GM12878 (cell line): ENCODE results near the gene MAX. TPM values are rescaled to one million over a fixed set of nuclear protein-coding genes. Genes with fewer than 3 reads are reported as not detected.

Experiments
- ATF7 ChIP-seq: fragments of 450-650 bp; IDR thresholded peaks from 2 replicates; pipeline ENCODE4 v1.6.1; 2016; ENCODE audit warnings: low read depth, mild to moderate bottlenecking
- ETV6 ChIP-seq, 2 experiments: fragments of 450-650 bp in 1 of 2; IDR thresholded peaks in 1 of 2; conservative IDR thresholded peaks in 1 of 2; 2 replicates each; pipeline ENCODE4 v1.6.1; 2014; ENCODE audit warnings: antibody characterized with exemption in 1 of 2, borderline replicate concordance in 1 of 2, low read depth in 1 of 2, mild to moderate bottlenecking in 1 of 2, moderate library complexity in 1 of 2
- FOXM1 ChIP-seq: IDR thresholded peaks from 2 replicates; pipeline ENCODE4 v1.6.1; 2012; ENCODE audit warnings: low read depth, mild to moderate bottlenecking, inconsistent platforms, low read length, moderate library complexity
- HDGF ChIP-seq: fragments of 450-650 bp; IDR thresholded peaks from 2 replicates; pipeline ENCODE4 v1.6.1; 2016; ENCODE audit warnings: antibody characterized with exemption
- KLF5 ChIP-seq: fragments of 450-650 bp; IDR thresholded peaks from 2 replicates; pipeline ENCODE4 v1.6.1; 2014; ENCODE audit warnings: mild to moderate bottlenecking; ENCODE audit not compliant: partially characterized antibody
- MXI1 ChIP-seq: fragments of 150-350 bp; IDR thresholded peaks from 2 replicates; pipeline ENCODE4 v1.6.1; 2011; ENCODE audit warnings: low read depth, mild to moderate bottlenecking, inconsistent platforms, low read length, improper control_type of control experiment
- NFIC ChIP-seq: IDR thresholded peaks from 2 replicates; pipeline ENCODE4 v1.6.1; 2012; ENCODE audit warnings: low read depth, mild to moderate bottlenecking, inconsistent platforms, low read length, moderate library complexity
- NFXL1 ChIP-seq: fragments of 450-650 bp; IDR thresholded peaks from 2 replicates; pipeline ENCODE4 v1.6.1; 2017; ENCODE audit warnings: antibody characterized with exemption, mild to moderate bottlenecking, borderline replicate concordance
- RAD51 ChIP-seq: fragments of 450-650 bp; IDR thresholded peaks from 2 replicates; pipeline ENCODE4 v1.6.1; 2016; ENCODE audit warnings: moderate library complexity, mild to moderate bottlenecking, inconsistent platforms
- RBBP5 ChIP-seq: fragments of 200-600 bp; sonication (generic); conservative IDR thresholded peaks from 2 replicates; pipeline ENCODE4 v1.6.1; 2016
- RCOR1 ChIP-seq: conservative IDR thresholded peaks from 2 replicates; pipeline ENCODE4 v1.6.1; 2012; ENCODE audit warnings: low read depth, low read length, improper control_type of control experiment
- RELA ChIP-seq: fragments of 450-650 bp; IDR thresholded peaks from 2 replicates; pipeline ENCODE4 v1.8.0; 2014; ENCODE audit warnings: borderline replicate concordance; ENCODE audit not compliant: partially characterized antibody
- SMARCA5 ChIP-seq: fragments of 450-650 bp; IDR thresholded peaks from 2 replicates; pipeline ENCODE4 v1.6.1; 2017; ENCODE audit warnings: mild to moderate bottlenecking
- SP1 ChIP-seq: IDR thresholded peaks from one replicate; pipeline ENCODE4 v1.6.1; 2011; ENCODE audit warnings: low read depth, low read length
- STAT3 ChIP-seq: IDR thresholded peaks from 2 replicates; pipeline ENCODE4 v1.6.1; 2011; ENCODE audit warnings: low read depth, low read length, improper control_type of control experiment
- TAF1 ChIP-seq: IDR thresholded peaks from 2 replicates; pipeline ENCODE4 v1.6.1; 2011; ENCODE audit warnings: mild to moderate bottlenecking, low read depth, low read length, borderline replicate concordance
- polyA plus RNA-seq, 11 experiments: library from polyadenylated mRNA; depleted of rRNA in 4 of 11; unstranded in 6 of 11; stranded (reverse) in 5 of 11; fragments of >200 nt; fragmentation: Nextera tagmentation in 4 of 11; fragmentation: Illumina TruSeq in 1 of 11; extraction: Ambion mirVana in 4 of 11; extraction: Trizol in 1 of 11; gene quantifications; 1 replicate in 1 of 11; 2 replicates in 10 of 11; pipeline versions ENCODE4 v1.2.1 to v1.2.3, GENCODE V29; 2011 to 2016; ENCODE audit warnings: inconsistent platforms in 2 of 11, missing spikeins in 2 of 11, low read depth in 1 of 11
- total RNA-seq, 4 experiments: library from RNA; depleted of rRNA in 3 of 4; stranded (reverse); fragments of >200 nt in 3 of 4; fragmentation: Illumina TruSeq in 1 of 4; extraction: Trizol in 1 of 4; gene quantifications; 2 replicates each; pipeline versions ENCODE4 v1.2.1 to v1.2.3, GENCODE V29; 2013 to 2021
- TF ChIP-seq, protein P1 (sequence below): IDR thresholded peaks from 2 replicates; pipeline ENCODE4 v1.6.1; 2012; ENCODE audit warnings: improper control_type of control experiment, low read depth, low read length; ENCODE audit not compliant: insufficient replicate concordance
- TF ChIP-seq, protein P2 (sequence below): fragments of 450-650 bp; IDR thresholded peaks from 2 replicates; pipeline ENCODE4 v1.6.1; 2017; ENCODE audit warnings: borderline replicate concordance
- TF ChIP-seq, protein P3 (sequence below): fragments of 450-650 bp; IDR thresholded peaks from 2 replicates; pipeline ENCODE4 v1.6.1; 2014; ENCODE audit warnings: mild to moderate bottlenecking
- TF ChIP-seq, protein P4 (sequence below): IDR thresholded peaks from 2 replicates; pipeline ENCODE4 v1.6.1; 2011; ENCODE audit warnings: borderline replicate concordance, low read depth, mild to moderate bottlenecking, moderate library complexity, low read length; ENCODE audit not compliant: insufficient read depth, poor library complexity, severe bottlenecking

MAX gene
- total and polyA plus RNA-seq, 10 of the 15 experiments (the other 5 are each of a cell fraction or from before 2014, with no cell fraction given): 21.5 to 122 (median 67.5) TPM

DNA sequence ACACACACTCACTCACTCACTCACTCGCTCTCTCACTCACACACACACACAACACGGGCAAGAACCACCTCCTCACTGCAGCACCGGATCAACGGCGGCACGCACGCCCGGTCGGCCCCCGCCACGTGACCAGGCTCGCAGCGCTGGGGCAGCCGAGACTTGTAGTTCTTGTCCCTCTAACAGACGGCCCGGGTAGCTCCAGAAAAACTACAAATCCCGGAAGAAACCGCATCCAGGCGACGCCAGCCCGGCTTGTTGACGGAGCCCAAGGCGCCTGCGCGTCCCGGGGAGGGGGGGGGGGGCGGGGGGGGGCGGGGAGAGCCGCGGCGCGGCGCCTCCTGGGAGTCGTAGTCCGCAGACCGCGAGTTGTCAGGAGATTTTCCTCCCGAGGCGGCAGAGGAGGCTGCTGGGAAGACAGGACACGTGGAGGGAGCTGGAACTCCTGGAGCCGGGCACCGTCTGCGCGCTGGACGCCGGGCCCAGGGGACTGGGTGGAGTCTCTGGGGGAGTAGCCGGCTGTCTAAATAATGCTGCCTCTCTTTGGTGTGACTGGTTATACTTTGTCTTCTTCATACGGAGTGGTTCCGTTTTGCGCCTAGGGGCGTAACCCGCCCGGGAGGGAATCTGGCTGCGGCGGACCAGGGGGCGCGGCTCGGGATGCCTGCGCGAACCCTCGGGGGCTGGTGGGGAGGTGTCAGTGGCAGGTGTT, at the start of gene MAX (continued):
- TF ChIP-seq, protein P1, sequence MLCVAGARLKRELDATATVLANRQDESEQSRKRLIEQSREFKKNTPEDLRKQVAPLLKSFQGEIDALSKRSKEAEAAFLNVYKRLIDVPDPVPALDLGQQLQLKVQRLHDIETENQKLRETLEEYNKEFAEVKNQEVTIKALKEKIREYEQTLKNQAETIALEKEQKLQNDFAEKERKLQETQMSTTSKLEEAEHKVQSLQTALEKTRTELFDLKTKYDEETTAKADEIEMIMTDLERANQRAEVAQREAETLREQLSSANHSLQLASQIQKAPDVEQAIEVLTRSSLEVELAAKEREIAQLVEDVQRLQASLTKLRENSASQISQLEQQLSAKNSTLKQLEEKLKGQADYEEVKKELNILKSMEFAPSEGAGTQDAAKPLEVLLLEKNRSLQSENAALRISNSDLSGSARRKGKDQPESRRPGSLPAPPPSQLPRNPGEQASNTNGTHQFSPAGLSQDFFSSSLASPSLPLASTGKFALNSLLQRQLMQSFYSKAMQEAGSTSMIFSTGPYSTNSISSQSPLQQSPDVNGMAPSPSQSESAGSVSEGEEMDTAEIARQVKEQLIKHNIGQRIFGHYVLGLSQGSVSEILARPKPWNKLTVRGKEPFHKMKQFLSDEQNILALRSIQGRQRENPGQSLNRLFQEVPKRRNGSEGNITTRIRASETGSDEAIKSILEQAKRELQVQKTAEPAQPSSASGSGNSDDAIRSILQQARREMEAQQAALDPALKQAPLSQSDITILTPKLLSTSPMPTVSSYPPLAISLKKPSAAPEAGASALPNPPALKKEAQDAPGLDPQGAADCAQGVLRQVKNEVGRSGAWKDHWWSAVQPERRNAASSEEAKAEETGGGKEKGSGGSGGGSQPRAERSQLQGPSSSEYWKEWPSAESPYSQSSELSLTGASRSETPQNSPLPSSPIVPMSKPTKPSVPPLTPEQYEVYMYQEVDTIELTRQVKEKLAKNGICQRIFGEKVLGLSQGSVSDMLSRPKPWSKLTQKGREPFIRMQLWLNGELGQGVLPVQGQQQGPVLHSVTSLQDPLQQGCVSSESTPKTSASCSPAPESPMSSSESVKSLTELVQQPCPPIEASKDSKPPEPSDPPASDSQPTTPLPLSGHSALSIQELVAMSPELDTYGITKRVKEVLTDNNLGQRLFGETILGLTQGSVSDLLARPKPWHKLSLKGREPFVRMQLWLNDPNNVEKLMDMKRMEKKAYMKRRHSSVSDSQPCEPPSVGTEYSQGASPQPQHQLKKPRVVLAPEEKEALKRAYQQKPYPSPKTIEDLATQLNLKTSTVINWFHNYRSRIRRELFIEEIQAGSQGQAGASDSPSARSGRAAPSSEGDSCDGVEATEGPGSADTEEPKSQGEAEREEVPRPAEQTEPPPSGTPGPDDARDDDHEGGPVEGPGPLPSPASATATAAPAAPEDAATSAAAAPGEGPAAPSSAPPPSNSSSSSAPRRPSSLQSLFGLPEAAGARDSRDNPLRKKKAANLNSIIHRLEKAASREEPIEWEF: no peak
- peak; percentile 96 for TF ChIP-seq RAD51
- no peak for TF ChIP-seq SMARCA5
- TF ChIP-seq KLF5: no peak
- TF ChIP-seq, protein P2, sequence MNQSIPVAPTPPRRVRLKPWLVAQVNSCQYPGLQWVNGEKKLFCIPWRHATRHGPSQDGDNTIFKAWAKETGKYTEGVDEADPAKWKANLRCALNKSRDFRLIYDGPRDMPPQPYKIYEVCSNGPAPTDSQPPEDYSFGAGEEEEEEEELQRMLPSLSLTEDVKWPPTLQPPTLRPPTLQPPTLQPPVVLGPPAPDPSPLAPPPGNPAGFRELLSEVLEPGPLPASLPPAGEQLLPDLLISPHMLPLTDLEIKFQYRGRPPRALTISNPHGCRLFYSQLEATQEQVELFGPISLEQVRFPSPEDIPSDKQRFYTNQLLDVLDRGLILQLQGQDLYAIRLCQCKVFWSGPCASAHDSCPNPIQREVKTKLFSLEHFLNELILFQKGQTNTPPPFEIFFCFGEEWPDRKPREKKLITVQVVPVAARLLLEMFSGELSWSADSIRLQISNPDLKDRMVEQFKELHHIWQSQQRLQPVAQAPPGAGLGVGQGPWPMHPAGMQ: no peak
- no peak for TF ChIP-seq SP1
- TF ChIP-seq, protein P3, sequence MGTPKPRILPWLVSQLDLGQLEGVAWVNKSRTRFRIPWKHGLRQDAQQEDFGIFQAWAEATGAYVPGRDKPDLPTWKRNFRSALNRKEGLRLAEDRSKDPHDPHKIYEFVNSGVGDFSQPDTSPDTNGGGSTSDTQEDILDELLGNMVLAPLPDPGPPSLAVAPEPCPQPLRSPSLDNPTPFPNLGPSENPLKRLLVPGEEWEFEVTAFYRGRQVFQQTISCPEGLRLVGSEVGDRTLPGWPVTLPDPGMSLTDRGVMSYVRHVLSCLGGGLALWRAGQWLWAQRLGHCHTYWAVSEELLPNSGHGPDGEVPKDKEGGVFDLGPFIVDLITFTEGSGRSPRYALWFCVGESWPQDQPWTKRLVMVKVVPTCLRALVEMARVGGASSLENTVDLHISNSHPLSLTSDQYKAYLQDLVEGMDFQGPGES: no peak
- no peak for TF ChIP-seq ETV6 (conservative IDR thresholded peaks at IDR 0.05 in 1 of 2, IDR thresholded peaks at IDR 0.05 in 1 of 2; ENCODE audit: borderline replicate concordance in 1 of 2, low read depth in 1 of 2)
- no peak for TF ChIP-seq RCOR1
- TF ChIP-seq FOXM1: no peak
- TF ChIP-seq ATF7: peak; percentile 69
- peak; percentile 86; the same call in 1 of the 2 replicates for TF ChIP-seq HDGF
- TF ChIP-seq RELA: peak; percentile 54
- peak; percentile 77; the same call in 1 of the 2 replicates for TF ChIP-seq TAF1
- TF ChIP-seq, protein P4, sequence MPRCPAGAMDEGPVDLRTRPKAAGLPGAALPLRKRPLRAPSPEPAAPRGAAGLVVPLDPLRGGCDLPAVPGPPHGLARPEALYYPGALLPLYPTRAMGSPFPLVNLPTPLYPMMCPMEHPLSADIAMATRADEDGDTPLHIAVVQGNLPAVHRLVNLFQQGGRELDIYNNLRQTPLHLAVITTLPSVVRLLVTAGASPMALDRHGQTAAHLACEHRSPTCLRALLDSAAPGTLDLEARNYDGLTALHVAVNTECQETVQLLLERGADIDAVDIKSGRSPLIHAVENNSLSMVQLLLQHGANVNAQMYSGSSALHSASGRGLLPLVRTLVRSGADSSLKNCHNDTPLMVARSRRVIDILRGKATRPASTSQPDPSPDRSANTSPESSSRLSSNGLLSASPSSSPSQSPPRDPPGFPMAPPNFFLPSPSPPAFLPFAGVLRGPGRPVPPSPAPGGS: no peak
- TF ChIP-seq NFXL1: no peak
- no peak for TF ChIP-seq RBBP5
- TF ChIP-seq NFIC: no peak
- TF ChIP-seq MXI1: peak; percentile 85
- TF ChIP-seq STAT3: no peak
